GM06990 (cell line): ENCODE data around the gene IRF9.

Source experiments
- DNase-seq: peaks from one replicate; pipeline ENCODE4 v3.0.0-alpha.2; 2011; ENCODE audit not compliant: insufficient read length; ENCODE audit errors: extremely low read depth
- H3K27me3 ChIP-seq: replicated peaks from 2 replicates; pipeline ENCODE4 v1.6.0; 2011; ENCODE audit warnings: low read length; ENCODE audit not compliant: control insufficient read depth, insufficient read depth
- H3K36me3 ChIP-seq: 2 replicates; pipeline ENCODE4 v1.5.1; 2011; ENCODE audit warnings: low read length; ENCODE audit not compliant: control insufficient read depth, insufficient read depth
- H3K4me3 ChIP-seq: replicated peaks from 2 replicates; pipeline ENCODE4 v1.5.1; 2011; ENCODE audit warnings: low read depth, mild to moderate bottlenecking, control low read depth, low read length
- TF ChIP-seq, protein P1 (sequence below): IDR thresholded peaks from 2 replicates; pipeline ENCODE4 v1.5.1; 2011; ENCODE audit warnings: low read length, control low read depth, mild to moderate bottlenecking, inconsistent platforms; ENCODE audit not compliant: insufficient read depth, poor library complexity, severe bottlenecking

The IRF9 gene

GRCh38 chr14:24186831-24187538 is 25.9 kb downstream of the IRF9 start:
- no peak for DNase-seq
- Histone ChIP-seq H3K4me3 (no peak overlapping the region), H3K36me3 (peaks cover 50% of the 10 kb centered on the region), H3K27me3 (no peaks in the 10 kb centered on the region)
- TF ChIP-seq, protein P1, sequence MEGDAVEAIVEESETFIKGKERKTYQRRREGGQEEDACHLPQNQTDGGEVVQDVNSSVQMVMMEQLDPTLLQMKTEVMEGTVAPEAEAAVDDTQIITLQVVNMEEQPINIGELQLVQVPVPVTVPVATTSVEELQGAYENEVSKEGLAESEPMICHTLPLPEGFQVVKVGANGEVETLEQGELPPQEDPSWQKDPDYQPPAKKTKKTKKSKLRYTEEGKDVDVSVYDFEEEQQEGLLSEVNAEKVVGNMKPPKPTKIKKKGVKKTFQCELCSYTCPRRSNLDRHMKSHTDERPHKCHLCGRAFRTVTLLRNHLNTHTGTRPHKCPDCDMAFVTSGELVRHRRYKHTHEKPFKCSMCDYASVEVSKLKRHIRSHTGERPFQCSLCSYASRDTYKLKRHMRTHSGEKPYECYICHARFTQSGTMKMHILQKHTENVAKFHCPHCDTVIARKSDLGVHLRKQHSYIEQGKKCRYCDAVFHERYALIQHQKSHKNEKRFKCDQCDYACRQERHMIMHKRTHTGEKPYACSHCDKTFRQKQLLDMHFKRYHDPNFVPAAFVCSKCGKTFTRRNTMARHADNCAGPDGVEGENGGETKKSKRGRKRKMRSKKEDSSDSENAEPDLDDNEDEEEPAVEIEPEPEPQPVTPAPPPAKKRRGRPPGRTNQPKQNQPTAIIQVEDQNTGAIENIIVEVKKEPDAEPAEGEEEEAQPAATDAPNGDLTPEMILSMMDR = no peak

GRCh38 chr14:24187539-24187915 is 26.5 kb downstream of the IRF9 start:
- no peak for DNase-seq
- peaks cover 49% of the 10 kb centered on the region for H3K36me3 ChIP-seq
- TF ChIP-seq, protein P1 = no peak
- no peaks in the 10 kb centered on the region for H3K27me3 ChIP-seq
- H3K4me3 ChIP-seq = peak overlapping the region; percentile 83

DNA sequence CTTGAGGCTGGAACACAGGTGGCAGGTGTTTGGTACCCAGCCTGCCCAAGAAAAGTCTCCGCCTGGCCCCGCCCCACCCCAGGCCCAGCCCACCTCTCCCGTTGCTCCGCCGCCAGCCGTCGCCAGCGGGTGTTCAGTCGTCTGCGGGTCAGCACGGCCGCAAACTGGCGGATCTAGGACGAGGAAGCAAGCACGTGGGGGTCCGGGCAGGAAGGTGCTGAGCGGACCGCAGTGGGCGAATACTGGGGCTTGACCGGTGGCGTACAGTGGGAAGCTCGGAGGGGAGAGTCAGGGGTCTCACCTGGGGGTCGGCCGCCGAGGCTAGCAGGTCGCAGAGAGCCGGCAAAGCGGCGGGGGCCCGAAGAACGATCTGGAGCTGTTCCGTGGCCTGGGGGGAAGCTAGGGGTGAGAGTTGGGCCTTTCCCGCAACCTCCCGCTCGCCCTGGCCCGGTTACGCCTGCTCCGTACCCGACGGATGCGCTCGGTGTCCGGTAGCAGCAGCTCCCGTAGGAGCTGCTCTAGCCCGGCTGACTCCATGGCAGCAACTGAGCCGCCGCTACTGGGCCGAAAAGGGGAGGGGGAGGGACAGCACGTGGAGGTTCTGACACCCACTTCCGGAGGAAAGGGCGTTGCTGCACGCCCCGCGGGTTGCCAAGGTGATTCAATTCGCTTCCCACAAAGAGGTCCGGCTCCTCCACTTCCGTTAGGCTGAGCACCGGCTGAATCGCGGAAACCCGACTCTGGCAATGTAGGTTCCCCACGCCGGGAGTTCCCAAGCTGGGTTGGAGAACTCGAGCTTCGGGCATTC is 27.4 kb downstream of the IRF9 start, which contains the start of gene IPO4:
Gene IPO4, minus strand, starts transcription at position 566 of the 808 bp plus-strand sequence. Its CDS starts 29 bp downstream, at position 537.
- Histone ChIP-seq H3K36me3 (peaks cover 42% of the 10 kb centered on the region), H3K4me3 (peak within 1 kb of the TSS; percentile 83), H3K27me3 (no peaks in the 10 kb centered on the region)
- TF ChIP-seq, protein P1 = no peak
- DNase-seq = peak; percentile 89

DNA sequence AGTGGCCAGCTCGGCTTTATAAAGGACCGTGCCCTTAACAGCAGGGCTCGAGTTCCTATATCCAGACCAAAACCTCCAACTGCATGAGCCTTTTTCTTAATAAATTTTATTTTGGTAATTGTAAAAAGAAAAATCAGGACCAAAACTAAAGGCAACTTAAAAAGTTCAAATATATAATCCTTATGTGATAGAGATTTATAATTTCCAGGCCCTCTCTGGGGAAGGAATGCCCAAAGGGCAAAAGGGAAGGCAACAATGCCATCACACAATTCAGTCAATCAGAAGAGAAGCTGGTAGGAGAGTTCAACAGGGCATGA is 28.0 kb downstream of the IRF9 start:
- DNase-seq = no peak
- peak overlapping the region; percentile 29 for H3K4me3 ChIP-seq
- TF ChIP-seq, protein P1 = no peak
- peaks cover 37% of the 10 kb centered on the region for H3K36me3 ChIP-seq
- no peaks in the 10 kb centered on the region for H3K27me3 ChIP-seq

DNA sequence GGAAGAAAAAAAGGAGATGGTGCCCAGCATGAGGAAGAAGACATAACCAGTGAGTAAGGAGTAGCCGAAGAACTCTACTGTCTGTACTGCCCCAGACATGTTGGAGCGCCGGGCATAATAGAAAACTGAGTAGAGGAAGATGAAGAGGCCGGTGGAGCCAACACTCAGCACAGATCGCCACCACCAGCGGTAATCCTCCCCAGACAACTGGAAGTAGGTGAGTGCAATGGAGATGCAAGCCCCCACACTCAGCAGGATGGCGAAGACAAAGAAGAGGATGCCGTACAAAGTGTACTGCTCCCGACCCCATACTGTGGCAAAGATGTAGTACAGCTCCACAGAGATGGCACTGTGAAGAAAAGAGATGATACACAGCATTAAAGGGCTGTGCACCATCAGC is 28.4 kb downstream of the IRF9 start:
- no peak overlapping the region for H3K4me3 ChIP-seq
- TF ChIP-seq, protein P1 = no peak
- peaks cover 33% of the 10 kb centered on the region for H3K36me3 ChIP-seq

More for the DNA sequence above, 28.4 kb downstream of the IRF9 start:
- no peak for DNase-seq
- H3K27me3 ChIP-seq = no peaks in the 10 kb centered on the region
